DND-41 (cell line): ENCODE measurements around the gene TBC1D5.

Experiments
- CTCF ChIP-seq: IDR thresholded peaks from 2 replicates; pipeline ENCODE4 v1.5.1; 2012; ENCODE audit warnings: borderline replicate concordance, low read length, moderate library complexity, mild to moderate bottlenecking; ENCODE audit not compliant: poor library complexity, severe bottlenecking; ENCODE audit errors: extremely low read depth
- EZH2 ChIP-seq: IDR thresholded peaks from 3 replicates; pipeline ENCODE4 v1.6.1; 2012; ENCODE audit warnings: borderline replicate concordance, low read depth, mild to moderate bottlenecking, moderate library complexity, low read length, inconsistent platforms; ENCODE audit not compliant: severe bottlenecking

GRCh38 chr3:17399586-17399985 is 342.8 kb downstream of the TBC1D5 start:
- TF ChIP-seq CTCF (no peak), EZH2 (no peak)
